Adrenal gland (tissue), 12 donors: ENCODE results near the gene TMEM18. TPM values are rescaled to one million over a fixed set of nuclear protein-coding genes. Genes with fewer than 3 reads are reported as not detected.

ENCODE experiments used
- DNase-seq, 7 donors: peaks; one replicate each; pipeline ENCODE4 v3.0.0-alpha.2; 2019 to 2020
- H3K27ac ChIP-seq, 5 donors: fragments of 200-600 bp; sonication (generic) in 4 of 5; 1 replicate in 3 of 5; 2 replicates in 2 of 5; pipeline versions ENCODE4 v1.5.1 to v1.8.0; 2016 to 2020; ENCODE audit warnings: mild to moderate bottlenecking in 1 of 5
- H3K27me3 ChIP-seq: fragments of 200-600 bp; 2 replicates; pipeline ENCODE4 v1.8.0; 2021
- H3K36me3 ChIP-seq, 2 donors: fragments of 200-600 bp; replicated peaks in 1 of 2; 1 replicate in 1 of 2; 2 replicates in 1 of 2; pipeline versions ENCODE4 v1.5.1 to v1.8.0; 2018 to 2022
- H3K4me1 ChIP-seq, 2 donors: fragments of 200-600 bp; replicated peaks in 1 of 2; 1 replicate in 1 of 2; 2 replicates in 1 of 2; pipeline versions ENCODE4 v1.5.1 to v1.8.0; 2018 to 2021
- H3K4me3 ChIP-seq, 4 donors: fragments of 200-600 bp; sonication (generic) in 3 of 4; one replicate each; pipeline ENCODE4 v1.5.1; 2016 to 2018
- H3K9me3 ChIP-seq, 3 donors: fragments of 200-600 bp; sonication (generic) in 1 of 3; replicated peaks in 1 of 3; 1 replicate in 2 of 3; 2 replicates in 1 of 3; pipeline versions ENCODE4 v1.5.1 to v1.8.0; 2016 to 2021
- POLR2A ChIP-seq, 2 donors: fragments of 450-650 bp; IDR thresholded peaks; one replicate each; pipeline ENCODE4 v1.6.1; 2017; ENCODE audit warnings: antibody characterized with exemption in 2 of 2, mild to moderate bottlenecking in 2 of 2, moderate library complexity in 1 of 2
- WGBS, 4 donors: extraction: QIAGEN DNeasy Blood & Tissue Kit in 2 of 4; methylation state at CpG; one replicate each; pipeline versions ENCODE4 v1.1.5 to v1.1.7; 2013 to 2017; 5-methylcytosine and 5-hydroxymethylcytosine counted together
- intact Hi-C, 2 donors: fragments of 100-400 bp; cut with DNase I; formaldehyde crosslinking; loops; one replicate each; pipeline versions ENCODE4 v1.14.1 to v1.15.0; 2022 to 2023
- polyA plus RNA-seq, 3 donors: library from polyadenylated mRNA; stranded (reverse); fragments of 200-250 nt in 2 of 3; fragments of 350-450 nt in 1 of 3; fragmentation: Illumina TruSeq in 1 of 3; extraction: RNeasy Lipid Tissue Mini Kit (QIAGEN cat#74804) in 1 of 3; gene quantifications; one replicate each; pipeline ENCODE4 v1.2.3, GENCODE V29; 2013 to 2014
- total RNA-seq, 9 donors: library from RNA; depleted of rRNA in 4 of 9; stranded (reverse); fragments of >200 nt in 4 of 9; fragments of 120-200 nt in 1 of 9; fragmentation: NEBNext Ultra II Directional in 1 of 9; extraction: Animal tissue kit (Norgen Biotek cat#: 25700) in 1 of 9; gene quantifications; one replicate each; pipeline versions ENCODE4 v1.1.0 to v1.2.4, GENCODE V29; 2013 to 2023
- TF ChIP-seq, protein P1 (sequence below), 6 experiments: fragments of 450-650 bp in 4 of 6; fragments of 200-600 bp in 2 of 6; sonication (generic) in 1 of 6; IDR thresholded peaks; 1 replicate in 5 of 6; 2 replicates in 1 of 6; pipeline versions ENCODE4 v1.5.1 to v1.8.0; 2016 to 2021; ENCODE audit warnings: antibody characterized with exemption in 6 of 6, mild to moderate bottlenecking in 2 of 6, moderate library complexity in 1 of 6
- donor health status: healthy with polysubstance abuse.
- donor health status: Bipolar disorder and iron deficiency.
- donor health status: DM: yes; HTN: yes; CAD: no.
- donor health status: DM: no; HTN: no; CAD: no.
- donor health status: DM: no; HTN: no; CAD: no.
- donor health status: DM: yes; HTN: yes; CAD: no.

TMEM18 gene
- total and polyA plus RNA-seq, 12 donors, result 17.2 to 56.9 (median 31.9) TPM

DNA sequence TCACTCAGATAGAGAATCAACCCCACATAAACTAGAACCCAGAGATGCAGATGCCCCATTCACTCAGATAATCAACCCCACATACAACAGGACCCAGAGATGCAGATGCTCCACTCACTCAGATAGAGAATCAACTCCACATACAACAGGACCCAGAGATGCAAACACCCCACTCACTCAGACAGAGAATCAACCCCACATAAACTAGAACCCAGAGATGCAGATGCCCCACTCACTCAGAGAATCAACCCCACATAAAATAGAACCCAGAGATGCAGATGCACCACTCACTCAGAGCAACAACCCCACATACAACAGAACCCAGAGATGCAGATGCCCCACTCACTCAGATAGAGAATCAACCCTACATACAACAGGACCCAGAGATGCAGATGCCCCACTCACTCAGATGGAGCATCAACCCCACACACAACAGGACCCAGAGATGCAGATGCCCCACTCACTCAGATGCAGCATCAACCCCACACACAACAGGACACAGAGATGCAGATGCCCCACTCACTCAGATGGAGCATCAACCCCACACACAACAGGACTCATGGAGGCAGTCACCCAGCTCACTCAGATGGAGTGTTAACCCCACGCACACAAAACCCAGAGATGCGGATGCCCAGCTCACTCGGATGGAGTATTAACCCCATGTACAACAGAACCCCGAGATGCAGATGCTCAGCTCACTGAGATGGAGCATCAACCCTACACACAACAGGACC, 11.7 kb downstream of the TMEM18 start:
- WGBS, 4 donors, result 94 to 98% (median 97%) methylated on average over 4 of the region's 4 CpGs; no CpG with 5 or more reads in 1 of the 4 donors
- Histone ChIP-seq H3K4me1 (no peaks in the 10 kb centered on the region), H3K27ac (no peak overlapping the region), H3K4me3 (no peak overlapping the region), H3K27me3 (no peaks in the 10 kb centered on the region), H3K36me3 (peaks cover 0 to 35% of the 10 kb centered on the region in 2 donors), H3K9me3 (no peaks in the 10 kb centered on the region)
- DNase-seq, result peak in 1 of 7 donors; percentile 35
- intact Hi-C loops, result no loop called here
- TF ChIP-seq, protein P1, sequence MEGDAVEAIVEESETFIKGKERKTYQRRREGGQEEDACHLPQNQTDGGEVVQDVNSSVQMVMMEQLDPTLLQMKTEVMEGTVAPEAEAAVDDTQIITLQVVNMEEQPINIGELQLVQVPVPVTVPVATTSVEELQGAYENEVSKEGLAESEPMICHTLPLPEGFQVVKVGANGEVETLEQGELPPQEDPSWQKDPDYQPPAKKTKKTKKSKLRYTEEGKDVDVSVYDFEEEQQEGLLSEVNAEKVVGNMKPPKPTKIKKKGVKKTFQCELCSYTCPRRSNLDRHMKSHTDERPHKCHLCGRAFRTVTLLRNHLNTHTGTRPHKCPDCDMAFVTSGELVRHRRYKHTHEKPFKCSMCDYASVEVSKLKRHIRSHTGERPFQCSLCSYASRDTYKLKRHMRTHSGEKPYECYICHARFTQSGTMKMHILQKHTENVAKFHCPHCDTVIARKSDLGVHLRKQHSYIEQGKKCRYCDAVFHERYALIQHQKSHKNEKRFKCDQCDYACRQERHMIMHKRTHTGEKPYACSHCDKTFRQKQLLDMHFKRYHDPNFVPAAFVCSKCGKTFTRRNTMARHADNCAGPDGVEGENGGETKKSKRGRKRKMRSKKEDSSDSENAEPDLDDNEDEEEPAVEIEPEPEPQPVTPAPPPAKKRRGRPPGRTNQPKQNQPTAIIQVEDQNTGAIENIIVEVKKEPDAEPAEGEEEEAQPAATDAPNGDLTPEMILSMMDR (IDR thresholded peaks at IDR 0.05), result no peak
- no peak for TF ChIP-seq POLR2A (IDR thresholded peaks at IDR 0.05)

DNA sequence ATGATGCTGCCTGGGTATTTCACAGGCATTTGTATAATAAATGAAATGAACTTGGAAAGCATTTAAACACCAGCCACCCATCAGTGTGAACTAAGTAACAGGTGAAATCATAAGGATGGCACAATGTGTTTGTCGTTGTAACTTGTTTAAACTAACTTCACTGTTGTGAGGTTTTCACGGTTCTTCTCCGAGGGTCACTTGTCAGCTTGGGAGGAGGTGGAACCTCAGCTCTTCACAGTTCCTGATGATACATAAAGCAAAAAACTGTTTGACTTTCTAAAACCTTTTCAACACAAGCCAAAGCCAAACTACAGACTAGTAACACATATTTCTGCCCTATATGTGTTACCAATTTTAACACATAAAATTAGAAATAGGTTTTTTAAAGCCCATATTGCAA, 13.1 kb downstream of the TMEM18 start:
- Histone ChIP-seq H3K4me3 (no peak overlapping the region), H3K9me3 (no peaks in the 10 kb centered on the region), H3K27me3 (no peaks in the 10 kb centered on the region), H3K4me1 (no peaks in the 10 kb centered on the region), H3K36me3 (peaks cover 0 to 21% of the 10 kb centered on the region in 2 donors), H3K27ac (no peak overlapping the region)
- 92 to 97% (median 94%) methylated on average over 3 of the region's 3 CpGs for WGBS, 4 donors
- intact Hi-C loops, result no loop called here
- TF ChIP-seq, protein P1 (IDR thresholded peaks at IDR 0.05), result no peak
- no peak for TF ChIP-seq POLR2A (IDR thresholded peaks at IDR 0.05)
- DNase-seq, result no peak

DNA sequence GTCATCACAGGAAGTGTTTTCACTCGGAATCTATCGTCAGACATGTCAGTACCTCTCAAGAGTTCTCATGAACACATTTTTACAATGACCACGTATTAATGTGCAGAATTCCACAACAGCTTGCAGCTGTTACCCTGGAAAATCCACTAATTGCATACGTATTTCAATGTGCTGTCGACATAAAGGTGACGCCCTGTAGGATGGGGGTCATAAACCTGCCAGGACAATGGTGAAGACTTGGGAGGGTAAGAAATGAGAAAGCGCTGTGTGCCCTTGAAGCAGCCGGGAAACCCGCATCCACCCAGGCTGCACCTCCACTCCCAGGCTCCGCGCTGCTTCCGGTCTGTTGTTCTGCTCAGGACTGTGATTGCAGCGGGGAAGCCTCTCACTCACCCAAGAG, 14.0 kb downstream of the TMEM18 start:
- no peak overlapping the region for H3K4me3 ChIP-seq
- intact Hi-C loops, result no loop called here
- H3K27ac ChIP-seq, result no peak overlapping the region
- DNase-seq, result peak in 1 of 7 donors; percentile 25
- no peaks in the 10 kb centered on the region for H3K27me3 ChIP-seq
- H3K36me3 ChIP-seq, result peaks cover 0 to 13% of the 10 kb centered on the region in 2 donors
- 82 to 91% (median 88%) methylated on average over 13 of the region's 13 CpGs for WGBS, 4 donors
- TF ChIP-seq, protein P1 (IDR thresholded peaks at IDR 0.05), result no peak
- no peak for TF ChIP-seq POLR2A (IDR thresholded peaks at IDR 0.05)
- no peaks in the 10 kb centered on the region for H3K4me1 ChIP-seq
- no peaks in the 10 kb centered on the region for H3K9me3 ChIP-seq

DNA sequence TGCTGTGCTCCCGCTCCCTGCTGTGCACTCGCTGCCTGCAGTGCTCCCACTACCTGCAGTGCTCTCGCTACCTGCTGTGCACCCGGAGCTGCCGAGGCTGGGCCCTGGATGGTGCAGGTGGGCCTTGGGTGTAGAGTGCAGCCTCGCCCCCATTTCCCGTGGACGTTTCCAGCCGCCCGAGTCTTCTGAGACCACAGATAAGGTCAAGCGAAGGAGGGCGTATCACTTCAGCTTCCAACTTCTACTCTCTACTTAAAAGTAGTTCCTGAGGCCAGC, 15.9 kb downstream of the TMEM18 start:
- TF ChIP-seq, protein P1 (IDR thresholded peaks at IDR 0.05), result no peak
- no peak for TF ChIP-seq POLR2A (IDR thresholded peaks at IDR 0.05)
- Histone ChIP-seq H3K4me3 (no peak overlapping the region), H3K27ac (no peak overlapping the region), H3K36me3 (peaks cover 0 to 6% of the 10 kb centered on the region in 2 donors), H3K9me3 (no peaks in the 10 kb centered on the region), H3K27me3 (no peaks in the 10 kb centered on the region), H3K4me1 (no peaks in the 10 kb centered on the region)
- 80 to 87% (median 85%) methylated on average over 12 of the region's 12 CpGs for WGBS, 4 donors
- DNase-seq, result no peak
- intact Hi-C loops, result no loop called here
